Stimulated activated CD8-positive, alpha-beta memory T cell treated with anti-CD3 and anti-CD28 coated beads, Interleukin-7, amount 100 ng/mL, for 4 hours (primary cell): ENCODE measurements around the gene TEC.

Source experiments
- DNase-seq, 2 donors: peaks; one replicate each; pipeline ENCODE4 v3.0.0-alpha.2; 2020; ENCODE audit warnings: low read depth in 2 of 2

The TEC gene

GRCh38 chr4:48269861-48270522 is 354 bp upstream of the TEC start:
- peak; percentile 79 to 84 for DNase-seq

- DNase-seq, result no peak
These were observed 2.1 kb downstream of the TEC start for GRCh38 chr4:48267574-48267973.

- DNase-seq, result no peak
These were observed 2.9 kb downstream of the TEC start for GRCh38 chr4:48266781-48267180.

GRCh38 chr4:48262926-48263325 is 6.7 kb downstream of the TEC start:
- no peak for DNase-seq

- DNase-seq, result no peak
These were observed 7.2 kb downstream of the TEC start for GRCh38 chr4:48262484-48262883.

GRCh38 chr4:48261281-48261680 is 8.4 kb downstream of the TEC start:
- DNase-seq, result no peak

GRCh38 chr4:48259748-48260147 is 9.9 kb downstream of the TEC start:
- DNase-seq, result no peak

- no peak for DNase-seq
These were observed 10.7 kb downstream of the TEC start for GRCh38 chr4:48258845-48259397.

- no peak for DNase-seq
These were observed 13.7 kb downstream of the TEC start for GRCh38 chr4:48255959-48256342.

- DNase-seq, result no peak
These were observed 14.3 kb downstream of the TEC start for GRCh38 chr4:48255072-48255958.

GRCh38 chr4:48254381-48255071 is 15.1 kb downstream of the TEC start:
- DNase-seq, result no peak

- no peak for DNase-seq
These were observed 17.3 kb downstream of the TEC start for GRCh38 chr4:48252313-48252712.

- DNase-seq, result no peak
These were observed 18.7 kb downstream of the TEC start for GRCh38 chr4:48250980-48251379.

GRCh38 chr4:48250343-48250742 is 19.3 kb downstream of the TEC start:
- no peak for DNase-seq

- no peak for DNase-seq
These were observed 20.3 kb downstream of the TEC start for GRCh38 chr4:48249378-48249777.

- no peak for DNase-seq
These were observed 21.1 kb downstream of the TEC start for GRCh38 chr4:48248559-48248953.

- DNase-seq, result no peak
These were observed 21.6 kb downstream of the TEC start for GRCh38 chr4:48247878-48248558.

- no peak for DNase-seq
These were observed 22.3 kb downstream of the TEC start for GRCh38 chr4:48247142-48247877.

GRCh38 chr4:48244665-48245064 is 25.0 kb downstream of the TEC start:
- DNase-seq, result no peak

- no peak for DNase-seq
These were observed 25.8 kb downstream of the TEC start for GRCh38 chr4:48243887-48244286.

- DNase-seq, result no peak
These were observed 26.2 kb downstream of the TEC start for GRCh38 chr4:48243429-48243828.
